ENCODE data around the gene TBC1D10B.
"Not testable (repeated sequence)": the region's sequence is repeated elsewhere in the genome, so short reads cannot be mapped to it uniquely, and the experiment has no call there.

TBC1D10B gene

DNA sequence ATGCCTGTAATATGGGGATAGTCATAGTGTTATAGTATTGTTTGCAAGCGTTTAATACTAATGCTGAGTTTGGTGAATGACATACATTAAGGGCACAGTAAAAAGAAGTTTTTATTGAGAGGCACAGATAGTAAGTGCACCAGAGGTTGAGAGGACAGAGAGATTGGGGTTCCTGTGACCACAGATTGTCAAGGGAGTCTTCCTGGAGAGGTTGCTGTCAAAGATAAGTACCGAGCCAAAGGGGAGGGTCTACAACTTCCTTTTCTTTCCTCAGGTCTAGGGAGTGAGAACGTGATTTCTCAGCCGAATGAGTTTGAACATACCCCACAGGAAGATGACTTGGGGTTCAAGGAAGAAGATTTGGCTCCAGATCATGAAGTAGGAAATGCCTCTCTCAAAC is 26.8 kb upstream of the TBC1D10B start:
- DNase-seq, result no peak

DNA sequence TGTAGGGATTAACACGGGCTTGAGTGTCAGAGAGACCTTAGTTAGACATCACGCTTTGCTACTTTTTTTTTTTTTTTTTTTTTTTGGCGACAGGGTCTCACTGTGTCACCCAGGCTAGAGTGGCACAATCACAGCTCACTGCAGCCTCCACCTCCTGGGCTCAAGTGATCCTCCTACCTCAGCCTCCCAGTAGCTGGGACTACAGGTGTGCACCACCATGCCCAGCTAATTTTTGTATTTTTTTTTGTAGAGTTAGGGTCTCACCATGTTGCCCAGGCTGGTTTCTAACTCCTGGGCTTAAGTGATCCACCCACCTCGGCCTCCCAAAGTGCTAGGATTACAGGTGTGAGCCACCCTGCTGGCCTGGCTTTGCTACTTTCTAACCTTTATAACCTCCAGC is 26.3 kb upstream of the TBC1D10B start:
- DNase-seq, result not testable (repeated sequence)

DNA sequence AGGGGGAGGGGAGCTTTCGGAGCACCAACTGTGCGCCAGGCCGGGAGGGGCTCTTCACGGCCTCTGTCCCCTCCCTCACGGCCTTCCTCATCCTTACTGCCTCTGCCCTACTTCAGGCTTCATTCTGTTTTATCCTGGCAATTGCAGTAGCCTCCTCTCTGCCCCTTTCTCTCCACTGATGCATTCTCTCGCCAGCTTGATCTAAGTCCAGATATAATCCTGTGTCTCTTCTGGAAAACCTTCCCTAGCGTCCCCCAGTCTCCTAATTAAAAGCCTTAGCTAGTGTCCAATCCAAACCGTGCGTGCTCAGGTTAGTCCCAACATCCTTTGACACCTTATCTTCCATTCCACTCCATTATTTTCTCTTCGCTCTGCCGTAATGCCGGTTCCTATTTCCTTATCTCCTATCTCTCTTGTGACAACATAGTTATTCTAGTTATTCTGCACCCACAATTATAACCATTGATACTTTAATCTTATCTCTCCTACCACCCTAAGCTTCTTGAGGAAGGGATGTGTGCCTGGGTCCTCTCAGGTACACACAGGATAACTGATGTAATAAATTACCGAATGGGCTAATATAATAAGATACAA is 25.8 kb upstream of the TBC1D10B start:
- DNase-seq, result no peak

DNA sequence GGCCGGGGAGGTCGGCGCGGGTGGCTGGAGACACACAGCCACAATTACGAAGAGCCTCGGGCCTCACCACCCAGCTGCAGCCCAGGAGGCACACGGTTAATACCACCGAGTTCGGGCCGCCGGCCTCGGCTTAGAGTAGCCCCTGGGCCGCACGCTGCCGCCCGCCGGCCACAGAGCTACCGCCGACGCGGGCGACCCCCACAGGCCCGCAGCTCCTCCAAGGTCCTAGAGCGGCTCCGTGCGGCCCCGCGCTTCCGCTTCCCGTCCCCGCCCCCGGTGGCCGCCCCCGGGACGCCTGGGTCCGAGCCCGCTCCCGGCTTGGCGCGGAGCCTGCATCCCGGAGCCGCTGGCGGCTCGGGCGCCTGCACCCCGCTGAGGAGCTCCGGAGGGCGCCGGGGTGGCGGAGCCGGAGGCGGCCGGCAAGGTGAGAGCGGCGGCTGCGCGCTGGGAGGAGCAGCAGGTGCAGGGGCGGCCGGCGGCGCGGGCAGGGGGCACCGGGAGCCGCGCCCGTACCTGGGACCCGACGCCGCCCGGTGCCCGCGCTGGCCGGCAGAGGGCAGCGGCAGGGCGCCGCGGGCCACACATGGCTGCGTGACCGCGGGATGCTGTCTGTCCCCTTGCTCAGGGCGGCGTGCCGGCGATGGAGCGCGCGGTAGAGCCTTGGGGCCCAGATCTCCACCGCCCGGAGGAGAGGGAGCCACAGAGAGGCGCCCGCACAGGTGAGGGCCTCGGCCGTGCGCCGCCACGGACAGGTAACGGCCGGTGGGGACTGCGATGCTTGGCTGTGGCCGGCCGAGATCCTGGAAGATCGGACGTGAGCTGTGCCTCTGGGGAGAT is 25.1 kb upstream of the TBC1D10B start, which contains the start of gene ZNF48:
TSS of gene ZNF48 (plus strand) at position 266 of the 837 bp plus-strand sequence. CDS start at position 641, 375 bp downstream.
- peak; percentile 63 for DNase-seq

DNA sequence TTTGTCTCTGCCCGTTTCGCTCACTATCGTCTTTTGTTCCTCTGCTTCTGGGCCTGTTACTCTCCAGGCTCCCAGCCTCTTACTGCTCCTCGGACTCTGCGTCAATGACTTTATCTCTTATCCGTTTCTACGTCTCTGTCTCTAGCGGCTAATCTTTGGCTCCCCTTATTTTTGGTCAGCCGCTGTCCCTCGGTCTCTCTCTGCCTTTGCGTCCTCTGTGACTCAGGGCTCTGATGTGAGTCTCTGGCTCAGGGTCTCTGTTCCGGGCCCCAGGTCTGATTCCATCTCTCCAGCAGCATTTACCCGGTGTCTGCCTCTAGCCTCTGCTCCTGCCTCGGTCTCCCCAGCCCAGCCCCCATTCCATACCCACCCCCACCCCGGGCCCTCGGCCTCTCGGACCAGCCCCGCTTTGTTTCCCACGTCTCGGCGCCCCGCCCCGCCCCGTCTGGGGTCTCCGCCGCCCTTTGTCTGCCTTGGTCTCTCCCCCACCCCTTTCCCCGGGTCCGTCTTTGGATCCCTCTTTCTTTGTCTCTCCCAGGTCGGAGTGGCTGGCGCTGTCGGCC is 24.4 kb upstream of the TBC1D10B start:
- no peak for DNase-seq

- DNase-seq, result no peak
Measured at GRCh38 chr16:30383521-30383920, 13.2 kb upstream of the TBC1D10B start.

DNA sequence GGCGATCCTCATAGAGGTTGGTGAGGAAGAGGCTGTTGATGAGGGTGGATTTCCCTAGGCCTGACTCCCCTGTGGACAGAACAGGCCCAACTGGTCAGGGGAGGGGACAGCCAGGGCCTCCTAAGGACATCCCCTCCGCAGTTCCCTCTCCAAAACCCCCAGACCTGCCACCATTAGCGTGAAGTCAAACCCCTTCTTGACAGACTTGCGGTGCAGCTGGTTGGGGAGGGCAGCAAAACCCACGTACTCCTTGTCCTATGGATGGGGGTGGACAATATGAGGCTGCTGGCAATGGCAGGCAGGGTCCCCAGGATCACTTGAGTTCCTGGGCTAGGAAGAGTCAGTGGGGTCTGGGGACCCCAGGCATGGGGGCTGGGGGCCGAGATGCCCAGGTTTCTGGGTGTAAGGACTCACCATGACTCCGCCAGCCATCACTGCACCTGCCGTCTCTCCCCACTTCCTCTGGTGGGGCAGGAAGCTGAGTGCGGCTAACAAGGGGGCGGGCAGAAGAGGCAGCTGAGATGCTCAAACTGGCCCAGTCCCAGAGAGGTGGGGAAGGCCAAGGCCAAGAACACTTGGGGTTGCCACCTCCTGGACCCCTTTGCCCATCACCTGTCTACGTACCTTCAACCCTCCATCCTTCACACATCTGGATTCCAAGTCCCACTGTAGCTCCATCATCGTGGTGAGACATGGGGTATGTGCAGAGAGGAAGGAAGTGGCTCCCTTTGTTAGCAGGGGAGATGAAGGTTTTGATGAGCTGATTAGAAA is 12.0 kb upstream of the TBC1D10B start, which contains the start of gene SEPTIN1:
TSS of gene SEPTIN1 (minus strand) at position 451 of the 771 bp plus-strand sequence. CDS start at position 432, 19 bp downstream.
- DNase-seq, result peak; percentile 71

- DNase-seq, result peak; percentile 54
Measured at GRCh38 chr16:30381291-30382041, 11.2 kb upstream of the TBC1D10B start.

- DNase-seq, result no peak
Measured at GRCh38 chr16:30380803-30381208, 10.5 kb upstream of the TBC1D10B start.

DNA sequence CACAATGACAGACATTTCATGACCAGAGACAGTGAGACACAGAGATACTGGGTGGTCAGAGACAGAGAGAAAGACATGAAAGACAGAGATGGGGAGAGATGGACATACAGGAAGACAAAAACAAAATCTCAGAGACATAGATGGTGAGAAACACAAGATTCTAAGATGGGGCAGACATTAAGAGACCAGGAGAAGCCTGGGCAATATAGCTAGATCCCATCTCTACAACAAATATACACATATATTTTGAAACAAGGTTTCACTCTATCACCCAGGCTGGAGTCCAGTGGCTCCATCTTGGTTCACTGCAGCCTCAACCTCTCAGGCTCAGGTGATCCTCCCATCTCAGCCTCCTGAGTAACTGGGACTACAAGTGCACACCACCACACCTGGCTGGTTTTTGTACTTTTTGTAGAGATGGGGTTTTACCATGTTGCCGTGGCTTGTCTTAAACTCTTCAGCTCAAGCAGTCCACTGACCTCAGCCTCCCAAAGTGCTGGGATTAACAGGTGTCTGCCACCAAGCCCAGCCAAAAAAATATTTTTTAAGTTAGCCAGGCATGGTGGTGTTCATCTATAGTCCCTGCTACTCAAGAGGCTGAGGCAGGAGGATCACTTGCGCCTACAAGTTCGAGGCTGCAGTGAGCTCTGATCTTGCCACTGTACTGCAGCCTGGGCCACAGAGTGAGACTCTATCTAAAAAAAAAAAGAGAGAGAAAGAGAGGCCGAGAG is 9.9 kb upstream of the TBC1D10B start:
- no peak for DNase-seq

DNA sequence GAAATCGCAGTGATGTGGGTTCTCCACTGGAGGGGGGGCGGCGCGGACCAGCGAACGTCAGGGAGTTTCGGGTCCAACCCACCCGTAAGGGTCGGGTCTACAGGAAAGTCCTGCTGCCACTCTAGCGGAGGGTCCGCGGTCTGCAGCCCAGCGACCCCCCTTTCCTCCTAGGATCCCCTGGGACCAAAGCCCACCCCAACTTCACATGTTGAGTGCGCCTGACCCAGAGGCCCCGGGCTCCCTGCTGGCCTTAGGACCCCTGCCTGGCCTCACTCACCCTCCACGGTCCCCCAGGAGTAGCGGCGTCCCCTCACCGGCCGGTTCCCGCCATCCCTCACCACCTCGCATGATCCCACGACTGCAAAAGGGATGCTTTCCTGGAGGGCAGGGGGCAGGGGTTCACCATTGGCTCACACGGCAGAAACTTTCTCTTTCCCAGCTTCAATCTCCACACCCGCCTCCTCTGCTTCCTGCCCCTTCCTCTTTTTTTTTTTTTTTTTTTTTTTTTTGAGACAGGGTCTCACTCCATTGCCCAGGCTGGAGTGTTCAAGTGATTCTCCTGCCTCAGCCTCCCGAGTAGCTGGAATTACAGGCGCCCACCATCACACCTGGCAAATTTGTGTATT is 9.0 kb upstream of the TBC1D10B start:
- no peak for DNase-seq

- DNase-seq, result peak; percentile 100
Measured at GRCh38 chr16:30378236-30379157, 8.2 kb upstream of the TBC1D10B start.

GRCh38 chr16:30377812-30378235 is 7.5 kb upstream of the TBC1D10B start:
- DNase-seq, result peak; percentile 91

DNA sequence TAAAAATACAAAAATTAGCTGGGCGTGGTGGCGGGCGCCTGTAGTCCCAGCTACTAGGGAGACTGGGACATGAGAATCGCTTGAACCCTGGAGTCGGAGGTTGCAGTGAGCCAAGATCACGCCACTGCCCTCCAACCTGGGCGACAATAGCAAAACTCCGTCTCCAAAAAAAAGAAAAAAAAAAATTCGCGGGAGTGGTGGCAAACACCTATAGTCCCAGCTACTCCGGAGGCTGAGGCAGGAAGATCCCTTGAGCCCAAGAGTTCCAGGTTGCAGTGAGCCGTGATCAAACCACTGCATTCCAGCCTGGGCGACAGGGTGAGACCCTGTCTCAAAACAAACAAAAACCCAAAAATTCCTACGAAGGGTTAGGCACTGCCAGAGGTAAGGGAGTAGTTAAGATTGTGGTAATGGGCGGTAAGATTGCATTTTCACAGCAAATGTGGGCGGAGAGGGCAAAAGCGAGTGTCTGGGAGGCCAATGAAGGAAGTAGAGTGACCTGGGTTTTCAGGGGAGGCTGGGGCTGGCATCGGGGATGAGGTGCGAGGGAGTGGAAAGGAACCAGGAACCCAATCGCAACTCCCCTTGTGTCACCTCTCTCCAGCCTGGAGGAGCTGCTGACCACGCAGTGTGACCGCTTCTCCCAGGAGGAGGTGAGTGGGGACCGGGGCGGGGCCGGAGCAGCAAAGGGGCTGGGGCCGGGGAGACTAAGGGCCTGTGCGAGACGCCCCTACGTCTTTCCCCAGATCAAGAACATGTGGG is 6.9 kb upstream of the TBC1D10B start:
- DNase-seq, result no peak

DNA sequence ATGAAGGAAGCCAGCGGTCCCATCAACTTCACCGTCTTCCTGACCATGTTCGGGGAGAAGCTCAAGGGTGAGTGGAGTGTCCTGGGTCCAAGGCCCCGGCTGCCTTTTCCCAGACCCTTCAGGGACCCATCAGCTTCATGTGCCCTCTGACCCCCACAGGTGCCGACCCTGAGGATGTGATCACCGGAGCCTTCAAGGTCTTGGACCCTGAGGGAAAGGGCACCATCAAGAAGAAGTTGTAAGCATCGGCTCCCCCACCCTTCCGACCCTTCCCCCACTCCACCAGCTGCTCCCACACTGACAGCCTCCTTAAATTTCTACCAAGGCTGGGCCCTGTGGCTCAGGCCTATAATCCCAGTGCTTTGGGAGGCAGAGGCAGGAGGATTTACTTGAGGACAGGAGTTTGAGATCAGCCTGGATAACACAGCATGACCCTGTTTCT is 6.2 kb upstream of the TBC1D10B start:
- DNase-seq, result no peak

DNA sequence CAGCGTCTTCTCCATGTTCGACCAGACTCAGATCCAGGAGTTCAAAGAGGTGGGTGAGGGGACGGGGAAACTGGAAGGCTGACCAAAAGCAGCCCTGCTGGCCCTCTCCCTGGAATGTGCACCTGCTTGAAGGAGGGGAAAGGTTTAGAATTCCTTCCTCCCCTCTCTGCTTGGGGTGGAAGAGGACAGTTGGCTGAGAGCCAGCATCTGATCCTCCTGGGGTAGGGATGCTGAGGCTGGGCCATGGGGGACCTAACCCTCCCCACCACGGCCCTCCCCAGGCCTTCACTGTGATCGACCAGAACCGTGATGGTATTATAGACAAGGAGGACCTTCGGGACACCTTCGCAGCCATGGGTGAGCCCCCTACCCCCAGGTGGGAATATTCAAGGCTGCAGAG is 5.6 kb upstream of the TBC1D10B start:
- DNase-seq, result no peak

DNA sequence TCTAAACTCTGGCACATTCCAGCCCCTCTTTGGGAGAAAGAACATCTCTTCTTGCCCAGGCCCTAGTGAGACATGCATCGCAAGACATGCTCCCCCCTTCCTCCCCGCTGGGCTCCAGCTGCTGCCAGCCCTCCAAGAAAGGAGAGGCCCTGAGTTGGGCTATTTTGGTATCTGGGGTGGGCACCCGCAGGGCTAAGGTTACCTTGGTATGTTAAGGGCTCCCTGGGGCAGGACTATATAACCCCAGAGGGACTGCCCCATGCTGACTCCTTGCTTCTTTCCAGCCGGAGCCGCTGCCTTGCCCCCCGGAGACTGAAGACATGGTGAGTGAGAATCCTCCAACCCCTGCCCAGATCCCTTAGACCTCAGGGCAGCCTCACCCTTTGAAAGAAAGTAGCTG is 4.2 kb upstream of the TBC1D10B start, which contains the start of gene MYL11:
TSS of gene MYL11 (plus strand) at position 265 of the 400 bp plus-strand sequence. CDS start at position 321, 56 bp downstream.
- DNase-seq, result no peak

- DNase-seq, result no peak
Measured at GRCh38 chr16:30372725-30373124, 2.4 kb upstream of the TBC1D10B start.

Measured in activated CD8-positive, alpha-beta memory T cell treated with anti-CD3 and anti-CD28 coated beads, Interleukin-2, amount 50 U/mL, for 4 hours (primary cell).